A549 (cell line): ENCODE measurements around the gene GFAP.

Experiments
- CHD2 ChIP-seq: fragments of 150-350 bp; IDR thresholded peaks from 2 replicates; pipeline ENCODE4 v1.6.1; 2014; ENCODE audit warnings: low read length; ENCODE audit not compliant: partially characterized antibody
- CTCF ChIP-seq: fragments of >200 bp; sonication (Bioruptor Twin); formaldehyde crosslinking; IDR thresholded peaks from 3 replicates; pipeline ENCODE4 v1.5.1; 2016
- E2F6 ChIP-seq: IDR thresholded peaks from 2 replicates; pipeline ENCODE4 v1.6.1; 2012; ENCODE audit warnings: low read depth, borderline replicate concordance
- POLR2A ChIP-seq: IDR thresholded peaks from 2 replicates; pipeline ENCODE4 v1.6.1; 2012; ENCODE audit warnings: mild to moderate bottlenecking, low read length
- SMC3 ChIP-seq: fragments of >200 bp; sonication (Bioruptor Twin); formaldehyde crosslinking; IDR thresholded peaks from 3 replicates; pipeline ENCODE4 v1.6.1; 2018; ENCODE audit warnings: inconsistent platforms
- TFCP2L1 ChIP-seq: fragments of 250-450 bp; sonication (Bioruptor Pico); IDR thresholded peaks from 2 replicates; pipeline ENCODE4 v1.5.0; 2021; ENCODE audit warnings: mild to moderate bottlenecking
- TF ChIP-seq, protein P1 (sequence below): fragments of 150-350 bp; IDR thresholded peaks from 2 replicates; pipeline ENCODE4 v1.6.1; 2014; ENCODE audit warnings: low read depth, mild to moderate bottlenecking, low read length

DNA sequence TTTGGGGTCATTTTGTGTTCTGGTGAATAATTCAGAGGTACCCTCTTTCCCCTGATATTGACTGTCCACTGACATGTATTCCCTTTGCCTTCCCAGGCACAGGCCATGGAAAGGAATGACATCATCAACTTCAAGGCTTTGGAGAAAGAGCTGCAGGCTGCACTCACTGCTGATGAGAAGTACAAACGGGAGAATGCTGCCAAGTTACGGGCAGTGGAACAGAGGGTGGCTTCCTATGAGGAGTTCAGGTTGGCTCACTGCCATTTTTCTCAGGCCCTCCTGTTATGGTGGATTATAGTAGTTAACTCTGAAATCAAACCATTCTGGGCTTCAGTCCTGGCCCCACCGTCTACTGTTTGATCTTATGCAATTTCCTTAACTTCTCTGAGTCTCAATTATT lies 14.4 kb downstream of the GFAP start:
- TF ChIP-seq POLR2A: no peak
- no peak for TF ChIP-seq TFCP2L1 (CRISPR knock-in tag)
- TF ChIP-seq CHD2: no peak
- TF ChIP-seq, protein P1, sequence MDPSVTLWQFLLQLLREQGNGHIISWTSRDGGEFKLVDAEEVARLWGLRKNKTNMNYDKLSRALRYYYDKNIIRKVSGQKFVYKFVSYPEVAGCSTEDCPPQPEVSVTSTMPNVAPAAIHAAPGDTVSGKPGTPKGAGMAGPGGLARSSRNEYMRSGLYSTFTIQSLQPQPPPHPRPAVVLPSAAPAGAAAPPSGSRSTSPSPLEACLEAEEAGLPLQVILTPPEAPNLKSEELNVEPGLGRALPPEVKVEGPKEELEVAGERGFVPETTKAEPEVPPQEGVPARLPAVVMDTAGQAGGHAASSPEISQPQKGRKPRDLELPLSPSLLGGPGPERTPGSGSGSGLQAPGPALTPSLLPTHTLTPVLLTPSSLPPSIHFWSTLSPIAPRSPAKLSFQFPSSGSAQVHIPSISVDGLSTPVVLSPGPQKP: no peak
- TF ChIP-seq E2F6: no peak
- no peak for TF ChIP-seq CTCF
- TF ChIP-seq SMC3: no peak
